ENCODE results near the gene COL26A1.
"Not testable (repeated sequence)": the region's sequence is repeated elsewhere in the genome, so short reads cannot be mapped to it uniquely, and the experiment has no call there.

COL26A1 gene

GRCh38 chr7:101502466-101503098, 139.9 kb downstream of the COL26A1 start:
- no peak for DNase-seq

DNA sequence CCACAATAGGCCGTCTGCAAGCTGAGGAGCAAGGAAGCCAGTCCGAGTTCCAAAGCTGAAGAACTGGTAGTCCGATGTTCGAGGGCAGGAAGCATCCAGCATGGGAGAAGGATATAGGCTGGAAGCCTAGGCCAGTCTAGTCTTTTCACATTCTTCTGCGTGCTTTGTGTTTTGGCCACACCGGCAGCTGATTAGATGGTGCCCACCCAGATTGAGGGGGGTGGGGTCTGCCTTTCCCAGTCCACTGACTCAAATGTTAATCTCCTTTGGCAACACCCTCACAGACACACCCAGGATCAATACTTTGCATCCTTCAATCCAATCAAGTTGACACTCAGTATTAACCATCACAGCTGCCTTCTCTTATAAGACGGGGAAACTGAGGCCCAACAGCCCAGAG, 142.8 kb downstream of the COL26A1 start:
- not testable (repeated sequence) for DNase-seq

DNA sequence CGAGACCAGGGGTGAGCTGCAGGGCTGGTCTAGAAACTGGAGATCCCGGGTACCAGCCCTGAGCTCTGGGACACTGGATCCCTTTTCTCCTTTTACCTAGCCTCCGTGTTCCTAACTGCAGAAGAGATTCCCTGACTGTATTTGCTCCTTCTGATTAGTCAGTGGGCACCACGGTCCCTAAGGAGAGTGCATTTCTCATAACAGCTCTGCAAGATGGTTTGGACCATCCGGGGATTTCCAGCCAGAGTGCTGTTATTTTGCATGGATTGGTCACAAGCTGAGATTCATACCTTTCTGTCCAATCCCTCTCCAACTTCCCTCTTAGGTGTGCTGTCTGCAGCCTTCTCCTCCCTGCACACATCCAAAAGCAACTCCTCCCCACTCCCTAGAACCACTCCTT, 143.9 kb downstream of the COL26A1 start:
- no peak for DNase-seq

DNA sequence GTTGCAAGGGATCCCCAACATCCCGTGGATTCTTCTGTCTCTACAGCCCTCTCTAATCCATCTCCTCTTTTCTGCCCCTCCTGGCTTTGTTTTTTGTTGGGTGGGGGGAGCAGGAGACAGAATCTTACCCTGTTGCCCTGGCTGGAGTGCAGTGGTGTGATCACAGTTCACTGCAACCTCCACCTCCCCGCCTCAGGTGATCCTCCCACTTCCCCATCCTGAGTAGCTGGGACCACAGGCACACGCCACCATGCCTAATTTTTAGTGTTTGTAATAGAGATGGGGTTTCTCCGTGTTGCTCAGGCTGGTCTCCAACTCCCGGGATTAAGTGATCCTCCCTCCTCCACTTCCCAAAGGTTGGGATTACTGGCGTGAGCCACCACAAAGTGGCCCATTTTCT, 144.7 kb downstream of the COL26A1 start:
- DNase-seq: no peak

GRCh38 chr7:101507791-101508252, 145.1 kb downstream of the COL26A1 start:
- DNase-seq: no peak

DNA sequence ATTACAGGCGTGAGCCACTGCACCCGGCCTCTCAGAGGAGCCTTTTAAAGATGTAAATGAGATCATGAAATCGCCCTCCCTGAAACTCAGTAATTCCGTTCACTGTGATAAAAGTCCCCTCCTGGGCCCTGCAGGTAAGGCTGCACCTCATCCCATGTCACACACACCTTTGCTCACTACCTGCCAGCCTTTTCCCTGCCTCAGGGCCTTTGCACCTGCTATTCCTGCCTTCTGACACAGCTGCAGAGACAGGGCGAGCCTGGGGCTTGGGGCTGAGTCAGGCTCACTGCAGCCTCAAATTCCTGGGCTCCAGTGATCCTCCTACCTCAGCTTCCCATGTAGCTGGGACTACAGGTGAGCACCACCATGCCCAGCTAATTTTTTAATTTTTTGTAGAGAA, 147.6 kb downstream of the COL26A1 start:
- DNase-seq: no peak

DNA sequence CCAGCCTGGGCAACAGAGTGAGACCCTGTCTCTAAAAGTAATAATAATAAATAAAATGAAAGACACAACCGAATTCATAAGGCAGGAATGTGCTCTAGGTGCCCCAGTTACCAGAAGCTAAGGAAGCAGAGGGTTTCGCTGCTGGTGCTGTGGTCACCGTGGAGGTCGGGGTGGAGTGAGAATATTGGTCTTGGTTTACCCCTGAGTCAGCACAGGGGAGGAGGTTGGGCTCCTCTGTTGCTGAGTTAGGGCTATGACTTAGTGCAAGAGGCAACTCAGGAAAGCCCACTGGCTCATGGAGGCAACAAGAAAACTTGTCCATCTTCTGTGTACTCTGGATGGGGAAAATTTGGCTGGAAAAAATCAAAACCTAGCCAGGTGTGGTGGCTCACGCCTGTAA, 149.3 kb downstream of the COL26A1 start:
- no peak for DNase-seq

DNA sequence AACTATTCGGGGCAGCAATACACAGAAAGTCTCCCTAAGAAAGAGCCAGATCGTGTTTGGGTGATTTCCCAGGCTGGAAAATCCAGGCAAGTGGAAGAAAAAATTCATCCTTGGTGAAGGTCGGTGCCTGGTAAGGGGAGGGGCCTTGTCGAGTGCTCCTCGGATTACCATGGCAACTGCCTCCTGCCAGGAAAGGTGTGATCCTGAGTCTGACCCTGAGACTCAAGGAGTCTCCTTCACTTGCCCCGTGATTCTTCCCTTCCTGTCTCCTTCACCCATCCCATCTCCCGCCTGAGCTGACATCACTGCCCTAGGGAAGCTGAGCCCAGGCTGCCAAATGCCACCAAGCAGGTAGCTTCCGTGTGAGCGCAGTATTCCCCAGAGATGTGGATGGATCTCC, 154.2 kb downstream of the COL26A1 start:
- no peak for DNase-seq

DNA sequence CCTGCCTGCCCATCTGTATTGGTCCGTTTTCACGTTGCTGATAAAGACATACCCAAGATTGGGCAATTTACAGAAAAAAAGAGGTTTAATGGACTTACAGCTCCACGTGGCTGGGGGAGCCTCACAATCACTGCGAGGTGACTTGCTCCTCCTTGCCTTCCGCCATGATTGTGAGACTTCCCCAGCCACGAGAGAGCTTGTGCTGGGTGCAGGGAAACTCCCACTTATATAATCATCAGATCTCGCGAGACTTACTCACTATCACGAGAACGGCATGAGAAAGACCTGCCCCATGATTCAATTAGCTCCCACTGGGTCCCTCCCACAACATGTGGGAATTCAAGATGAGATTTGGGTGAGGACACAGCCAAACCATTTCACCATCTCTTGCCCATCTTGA, 154.6 kb downstream of the COL26A1 start:
- DNase-seq: no peak

GRCh38 chr7:101518336-101518735, 155.7 kb downstream of the COL26A1 start:
- DNase-seq: no peak

DNA sequence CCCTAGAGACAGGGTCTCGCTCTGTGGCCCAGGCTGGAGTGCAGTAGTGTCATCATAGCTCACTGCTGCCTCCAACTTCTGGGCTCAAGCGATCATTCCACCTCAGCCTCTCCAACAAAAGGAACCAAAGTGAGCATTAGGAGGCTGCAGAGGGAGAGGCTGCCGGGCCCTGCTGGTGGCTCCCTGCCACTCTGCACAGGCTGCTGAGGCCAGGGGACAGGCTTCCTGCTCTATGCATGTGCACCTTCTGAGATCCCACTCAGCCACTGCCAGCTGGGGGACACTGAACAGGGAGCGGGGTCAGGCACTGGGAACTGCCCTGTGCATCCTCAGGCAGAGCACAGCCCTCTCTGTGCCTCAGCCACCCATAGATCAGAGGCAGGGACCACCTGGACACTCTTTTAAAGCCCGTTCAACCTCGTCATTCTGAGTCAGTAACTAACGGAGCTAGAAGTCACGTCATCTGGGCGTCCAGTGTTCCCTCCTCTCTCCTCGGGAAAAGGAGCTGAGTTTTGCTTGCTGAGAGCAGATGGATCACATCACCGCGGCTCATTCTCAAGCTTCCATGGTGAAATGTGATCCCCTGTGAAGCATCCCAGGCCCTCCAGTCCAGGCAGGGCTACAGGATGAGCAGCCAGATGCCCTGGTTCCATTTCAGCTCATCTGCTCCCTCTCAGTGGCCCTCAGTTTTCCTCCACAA, 156.8 kb downstream of the COL26A1 start:
- DNase-seq: no peak

GRCh38 chr7:101521430-101521925, 158.8 kb downstream of the COL26A1 start:
- no peak for DNase-seq

- DNase-seq: no peak
These were observed 159.3 kb downstream of the COL26A1 start for GRCh38 chr7:101522021-101522420.

GRCh38 chr7:101527844-101528667, 165.4 kb downstream of the COL26A1 start:
- DNase-seq: peak in 7 of 14 donors; percentile 8 to 71 (median 42)

- no peak for DNase-seq
These were observed 166.9 kb downstream of the COL26A1 start for GRCh38 chr7:101529560-101529959.

DNA sequence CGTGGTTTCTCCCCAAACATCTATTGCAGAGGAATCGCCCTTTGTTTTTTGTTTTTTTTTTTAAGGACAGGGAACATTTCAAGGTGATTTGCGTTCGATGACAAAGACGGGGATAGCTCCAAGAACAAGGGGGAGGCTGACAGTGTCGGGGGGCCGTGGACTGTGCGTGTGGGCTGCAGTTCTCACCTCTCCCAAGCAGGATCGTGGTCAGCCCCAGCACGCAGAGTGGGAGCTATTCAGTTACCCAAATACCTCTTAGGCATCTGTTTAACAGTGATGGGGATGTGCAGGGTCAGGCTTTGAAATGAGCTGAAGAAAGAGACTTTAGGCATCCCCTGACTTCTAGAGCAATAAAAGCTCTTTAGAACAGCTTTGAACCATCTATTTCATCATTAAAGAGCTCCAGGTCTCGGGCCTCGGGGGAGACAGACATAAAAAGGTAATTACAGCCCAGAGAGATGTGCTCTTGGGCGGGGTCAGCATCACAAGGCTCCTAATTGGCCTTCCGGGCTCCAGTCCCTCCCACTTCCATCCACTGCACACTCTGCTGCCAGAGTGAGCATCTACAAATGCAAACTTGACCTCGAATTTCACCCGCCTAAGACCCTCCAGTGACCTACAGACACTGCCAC, 169.2 kb downstream of the COL26A1 start:
- no peak for DNase-seq

DNA sequence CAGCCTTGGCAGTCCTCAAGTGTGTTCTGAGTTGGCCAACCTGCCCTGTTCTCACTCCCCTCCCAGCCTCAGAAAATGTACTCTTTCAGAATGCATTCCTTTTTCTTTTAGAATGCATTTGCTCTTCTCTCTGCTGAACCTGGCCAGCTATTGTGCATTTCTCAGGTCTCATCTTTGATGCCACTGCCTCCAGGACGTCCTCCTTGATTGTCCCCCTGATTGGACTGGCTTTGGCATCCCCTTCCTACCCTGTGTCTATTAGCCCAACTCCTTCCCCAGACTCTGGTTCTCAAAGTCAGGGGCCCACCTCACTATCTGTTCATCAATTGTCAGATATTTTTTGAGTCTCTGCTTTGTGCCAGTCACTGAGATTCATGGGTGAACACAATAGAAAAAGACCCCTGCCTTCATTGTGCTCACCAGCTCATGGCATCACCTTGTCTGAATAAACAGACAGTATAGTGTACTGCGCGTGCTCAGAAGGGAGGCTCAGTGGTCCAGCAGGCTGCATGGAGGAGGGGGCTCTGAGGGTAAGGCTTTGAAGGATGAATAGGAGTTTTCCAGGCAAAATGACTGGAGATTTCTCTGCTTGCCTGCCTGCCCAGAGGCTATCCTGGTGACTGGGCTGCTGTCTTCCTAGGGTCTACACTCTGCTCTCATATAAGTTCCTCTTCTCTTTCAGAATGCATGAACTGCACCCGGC, 169.9 kb downstream of the COL26A1 start:
- no peak for DNase-seq

DNA sequence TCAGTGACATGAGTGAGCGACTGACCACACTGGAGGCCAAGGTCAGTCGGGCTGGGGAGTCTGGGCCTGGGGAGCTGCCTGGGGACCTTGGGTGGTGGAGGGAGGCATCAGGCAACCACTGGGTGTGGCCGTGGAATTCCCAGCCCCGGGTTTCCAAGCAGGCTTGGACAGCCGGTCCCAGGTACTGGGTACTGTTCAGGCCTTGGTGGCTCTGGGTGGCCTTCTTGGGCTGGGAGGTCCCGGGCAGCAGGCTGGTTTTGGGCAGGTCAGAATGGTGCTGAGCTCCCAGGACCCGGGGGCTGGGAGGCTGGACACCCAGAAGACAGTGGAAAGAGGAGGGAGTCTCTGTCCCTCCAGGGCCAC, 170.4 kb downstream of the COL26A1 start:
- DNase-seq: no peak

- no peak for DNase-seq
These were observed 171.5 kb downstream of the COL26A1 start for GRCh38 chr7:101534015-101534803.

DNA sequence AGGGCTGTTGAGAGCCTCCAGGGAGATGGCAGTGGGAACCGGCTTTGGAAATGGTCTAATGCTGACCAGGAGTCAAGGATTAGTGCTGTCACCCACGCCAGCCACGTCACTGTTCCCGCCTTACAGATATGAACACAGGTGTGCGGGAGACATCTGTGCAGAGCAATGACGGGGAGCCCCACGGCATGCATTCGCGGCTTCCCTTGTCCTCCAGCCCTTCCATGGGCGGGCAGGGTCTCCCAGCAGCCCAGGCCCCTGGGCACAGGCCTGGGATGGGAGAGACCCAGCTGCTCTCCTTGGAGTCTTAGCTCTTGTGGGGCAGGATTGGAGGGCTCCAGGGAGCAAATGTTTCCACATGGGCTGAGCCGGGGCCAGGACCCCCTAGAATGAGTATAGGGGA, 172.2 kb downstream of the COL26A1 start:
- DNase-seq: no peak

- DNase-seq: no peak
These were observed 172.7 kb downstream of the COL26A1 start for GRCh38 chr7:101535351-101535751.

Data from C1 segment of cervical spinal cord (tissue), 14 donors.